GM21576 (cell line): ENCODE measurements around the gene NEDD9.

Experiments
- ATAC-seq: cut with Tn5 transposase; IDR thresholded peaks from one replicate; pipeline ENCODE4 v1.9.1; 2021; ENCODE audit warnings: mild to moderate bottlenecking, moderate library complexity; ENCODE audit not compliant: unreplicated experiment

Gene NEDD9

GRCh38 chr6:11202513-11203305 lies 29.8 kb downstream of the NEDD9 start:
- no peak for ATAC-seq

- no peak for ATAC-seq
These were observed 30.5 kb downstream of the NEDD9 start for GRCh38 chr6:11201772-11202512.

- no peak for ATAC-seq
These were observed 31.5 kb downstream of the NEDD9 start for GRCh38 chr6:11201015-11201414.

GRCh38 chr6:11200356-11200755 lies 32.1 kb downstream of the NEDD9 start:
- ATAC-seq = no peak

GRCh38 chr6:11198663-11199603 lies 33.5 kb downstream of the NEDD9 start:
- ATAC-seq = peak; percentile 64

GRCh38 chr6:11197850-11198249 lies 34.6 kb downstream of the NEDD9 start:
- no peak for ATAC-seq

GRCh38 chr6:11197175-11197536 lies 35.3 kb downstream of the NEDD9 start:
- ATAC-seq = no peak

GRCh38 chr6:11196511-11197174 lies 35.8 kb downstream of the NEDD9 start:
- ATAC-seq = no peak

GRCh38 chr6:11194356-11195218 lies 37.9 kb downstream of the NEDD9 start:
- no peak for ATAC-seq

GRCh38 chr6:11193434-11193833 lies 39.0 kb downstream of the NEDD9 start:
- ATAC-seq = no peak

GRCh38 chr6:11192167-11192566 lies 40.3 kb downstream of the NEDD9 start:
- ATAC-seq = no peak

GRCh38 chr6:11190625-11191245 lies 41.7 kb downstream of the NEDD9 start:
- ATAC-seq = no peak

GRCh38 chr6:11189865-11190624 lies 42.4 kb downstream of the NEDD9 start:
- ATAC-seq = no peak

- ATAC-seq = no peak
These were observed 44.1 kb downstream of the NEDD9 start for GRCh38 chr6:11188161-11188915.

- ATAC-seq = no peak
These were observed 45.2 kb downstream of the NEDD9 start for GRCh38 chr6:11187301-11187700.

- ATAC-seq = no peak
These were observed 47.1 kb downstream of the NEDD9 start for GRCh38 chr6:11185204-11185842.

GRCh38 chr6:11183761-11184362 lies 48.6 kb downstream of the NEDD9 start:
- ATAC-seq = no peak
